Osteocyte (in vitro differentiated cells): ENCODE measurements around the gene GSTM2. TPM values are rescaled to one million over a fixed set of nuclear protein-coding genes. Genes with fewer than 3 reads are reported as not detected.

ENCODE experiments used
- DNase-seq: peaks from one replicate; pipeline ENCODE4 v3.0.0; 2021; ENCODE audit warnings: mixed read lengths; ENCODE audit not compliant: unreplicated experiment; ENCODE audit errors: extremely low spot score
- H3K27ac Mint-ChIP-seq: one replicate; pipeline ENCODE4 v1.8.0; 2021; ENCODE audit warnings: mild to moderate bottlenecking, mixed read lengths; ENCODE audit not compliant: unreplicated experiment
- H3K27me3 Mint-ChIP-seq: one replicate; pipeline ENCODE4 v1.8.0; 2021; ENCODE audit warnings: mixed read lengths; ENCODE audit not compliant: unreplicated experiment
- H3K36me3 Mint-ChIP-seq: one replicate; pipeline ENCODE4 v1.8.0; 2021; ENCODE audit warnings: mixed read lengths; ENCODE audit not compliant: unreplicated experiment
- H3K4me1 Mint-ChIP-seq: one replicate; pipeline ENCODE4 v1.8.0; 2021; ENCODE audit warnings: mixed read lengths; ENCODE audit not compliant: unreplicated experiment
- H3K4me3 Mint-ChIP-seq: one replicate; pipeline ENCODE4 v1.8.0; 2021; ENCODE audit warnings: mild to moderate bottlenecking, moderate library complexity, mixed read lengths; ENCODE audit not compliant: unreplicated experiment
- H3K9me3 Mint-ChIP-seq: one replicate; pipeline ENCODE4 v1.8.0; 2021; ENCODE audit warnings: mixed read lengths; ENCODE audit not compliant: unreplicated experiment
- CTCF ChIP-seq: fragments of 200-600 bp; sonication (generic); IDR thresholded peaks from 2 replicates; pipeline ENCODE4 v1.5.0; 2021; ENCODE audit warnings: antibody characterized with exemption, mild to moderate bottlenecking, moderate library complexity
- total RNA-seq: library from RNA; stranded (reverse); gene quantifications from 2 replicates; pipeline ENCODE4 v1.2.1, GENCODE V29; 2021

GSTM2 gene
- total RNA-seq, 1 donor from 2014 or later = 39.0 TPM

- peak; percentile 74 for DNase-seq
- H3K4me1 Mint-ChIP-seq = peaks cover 23% of the 10 kb centered on the region
- H3K4me3 Mint-ChIP-seq = no peak overlapping the region
- no peak overlapping the region for H3K27ac Mint-ChIP-seq
- H3K9me3 Mint-ChIP-seq = no peaks in the 10 kb centered on the region
- H3K27me3 Mint-ChIP-seq = no peaks in the 10 kb centered on the region
- no peaks in the 10 kb centered on the region for H3K36me3 Mint-ChIP-seq
- TF ChIP-seq CTCF = no peak
Observed at GRCh38 chr1:109639063-109639840, 28.6 kb upstream of the GSTM2 start.

- peak; percentile 72 for DNase-seq
- Mint-ChIP-seq H3K4me3 (no peak overlapping the region), H3K36me3 (no peaks in the 10 kb centered on the region), H3K4me1 (peaks cover 29% of the 10 kb centered on the region), H3K27me3 (no peaks in the 10 kb centered on the region), H3K27ac (no peak overlapping the region), H3K9me3 (no peaks in the 10 kb centered on the region)
- no peak for TF ChIP-seq CTCF
Observed at GRCh38 chr1:109639841-109640184, 28.0 kb upstream of the GSTM2 start.

- Mint-ChIP-seq H3K36me3 (no peaks in the 10 kb centered on the region), H3K9me3 (no peaks in the 10 kb centered on the region), H3K4me3 (no peak overlapping the region), H3K27me3 (no peaks in the 10 kb centered on the region), H3K27ac (no peak overlapping the region), H3K4me1 (peaks cover 35% of the 10 kb centered on the region)
- DNase-seq = peak; percentile 93
- TF ChIP-seq CTCF = peak; percentile 93
Observed at GRCh38 chr1:109640285-109640865, 27.5 kb upstream of the GSTM2 start.

GRCh38 chr1:109641078-109641740, 26.6 kb upstream of the GSTM2 start:
- H3K27ac Mint-ChIP-seq = no peak overlapping the region
- no peak for DNase-seq
- peaks cover 29% of the 10 kb centered on the region for H3K4me1 Mint-ChIP-seq
- H3K27me3 Mint-ChIP-seq = no peaks in the 10 kb centered on the region
- no peak overlapping the region for H3K4me3 Mint-ChIP-seq
- H3K9me3 Mint-ChIP-seq = peaks cover 2% of the 10 kb centered on the region
- TF ChIP-seq CTCF = no peak
- no peaks in the 10 kb centered on the region for H3K36me3 Mint-ChIP-seq

GRCh38 chr1:109641861-109642260, 26.0 kb upstream of the GSTM2 start:
- peaks cover 4% of the 10 kb centered on the region for H3K9me3 Mint-ChIP-seq
- H3K4me1 Mint-ChIP-seq = peaks cover 24% of the 10 kb centered on the region
- no peak for DNase-seq
- TF ChIP-seq CTCF = no peak
- H3K36me3 Mint-ChIP-seq = no peaks in the 10 kb centered on the region
- H3K27me3 Mint-ChIP-seq = no peaks in the 10 kb centered on the region
- H3K27ac Mint-ChIP-seq = no peak overlapping the region
- no peak overlapping the region for H3K4me3 Mint-ChIP-seq
